IPS-NIHi11 (cell line): ENCODE results near the gene ABCA4.
A peak's percentile ranks its signal among the peaks of the same experiment; 100 is the strongest.

ENCODE experiments used
- DNase-seq: peaks from one replicate; pipeline ENCODE4 v3.0.0; 2012; ENCODE audit warnings: mixed read lengths, low spot score

Gene ABCA4

GRCh38 chr1:94083681-94084080 lies 37.3 kb downstream of the ABCA4 start:
- no peak for DNase-seq

DNA sequence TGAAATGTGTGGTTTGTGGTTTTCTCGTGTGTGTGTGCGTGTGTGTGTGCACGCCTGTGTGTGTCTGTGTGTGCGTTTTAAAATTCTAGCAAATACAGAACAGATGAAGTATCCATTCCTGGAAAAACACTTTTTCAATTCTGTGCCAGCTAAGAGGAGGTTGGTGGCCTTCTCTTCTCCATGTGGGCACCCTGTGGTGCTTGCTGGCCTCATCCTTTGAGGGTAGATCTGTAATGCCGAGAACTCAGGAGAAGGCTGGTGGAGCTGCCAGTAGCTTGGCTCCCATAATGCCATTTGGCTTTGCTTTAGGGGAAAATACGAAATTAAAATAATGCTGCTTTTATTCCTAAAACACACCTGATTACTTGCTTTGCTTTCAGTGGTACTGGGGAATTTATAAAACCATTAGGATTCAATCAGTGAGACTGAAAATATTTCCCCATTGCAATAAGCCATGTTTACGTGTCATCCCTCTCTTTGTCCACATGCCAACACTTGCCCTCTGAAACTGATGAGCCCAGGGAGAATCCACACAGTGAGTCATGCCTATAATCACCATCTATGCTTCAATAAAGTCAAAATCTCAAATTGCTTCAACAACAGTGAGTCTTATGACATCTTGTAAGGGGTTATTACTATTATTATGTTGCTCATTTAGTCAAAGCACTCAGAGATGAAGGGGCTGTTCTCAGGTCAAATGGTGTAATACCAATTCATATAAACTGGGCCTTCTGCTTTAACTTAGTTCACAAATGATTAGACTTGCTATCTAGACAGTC lies 39.2 kb downstream of the ABCA4 start:
- DNase-seq, result no peak

DNA sequence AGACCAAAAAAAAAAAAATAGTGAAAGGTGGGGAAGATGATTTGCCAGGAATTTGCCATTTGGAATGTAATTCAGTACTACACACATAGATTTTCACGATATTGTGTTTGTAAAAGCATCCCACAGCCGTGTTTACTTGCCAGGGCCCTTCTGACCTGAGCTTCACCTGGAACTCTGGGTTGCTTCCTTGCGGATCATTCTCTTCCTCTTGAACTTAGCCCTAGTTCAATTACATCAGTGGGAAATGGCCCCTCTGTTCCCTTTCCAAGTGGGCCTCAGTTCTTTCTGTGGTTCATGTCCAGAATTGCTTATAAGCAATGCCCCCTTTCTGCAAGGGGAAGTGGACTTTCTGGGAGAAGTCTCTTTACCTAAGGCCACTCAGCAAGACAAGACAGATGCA lies 41.0 kb downstream of the ABCA4 start:
- no peak for DNase-seq

DNA sequence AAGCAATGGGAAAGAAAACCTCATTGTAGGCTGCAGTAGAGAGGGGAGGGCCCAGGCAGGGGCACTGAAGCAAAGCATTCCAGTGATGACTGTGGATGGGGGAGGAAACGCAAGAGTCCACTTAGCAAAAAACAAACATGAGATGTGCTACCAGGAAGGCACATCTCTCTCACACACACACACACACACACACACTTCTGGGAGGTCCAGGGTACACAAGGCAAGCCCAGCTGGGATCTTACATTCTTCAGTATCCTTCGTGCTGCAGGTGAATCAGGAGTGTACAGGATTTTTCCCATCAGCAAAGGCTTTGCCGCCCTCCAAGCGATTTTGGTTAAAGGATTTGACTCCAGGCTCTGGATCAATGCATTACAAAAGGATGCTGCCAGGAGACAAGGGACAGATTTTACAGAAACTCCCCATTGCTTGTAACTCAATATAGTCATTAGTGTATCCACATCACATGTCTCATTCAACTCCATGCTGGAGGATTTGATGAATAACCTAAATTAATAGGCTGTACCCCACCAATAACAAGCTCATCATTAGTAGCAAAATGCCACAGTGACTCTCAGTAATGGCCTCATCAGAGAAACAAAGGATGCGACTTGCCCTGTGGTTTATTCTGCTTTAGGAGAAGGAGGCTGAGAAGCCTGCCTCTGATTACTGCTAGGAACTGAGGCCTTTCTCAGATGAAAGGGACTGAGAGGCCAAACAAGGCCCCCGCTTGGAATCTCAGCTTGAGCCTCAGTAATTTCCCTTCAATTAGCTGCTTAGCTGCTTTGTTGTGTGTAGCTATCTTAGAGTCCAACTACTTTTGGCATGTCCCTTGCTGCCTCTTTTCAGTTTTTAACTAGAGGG lies 41.6 kb downstream of the ABCA4 start:
- DNase-seq, result peak; percentile 28

GRCh38 chr1:94072840-94073522 lies 48.0 kb downstream of the ABCA4 start:
- DNase-seq, result no peak

DNA sequence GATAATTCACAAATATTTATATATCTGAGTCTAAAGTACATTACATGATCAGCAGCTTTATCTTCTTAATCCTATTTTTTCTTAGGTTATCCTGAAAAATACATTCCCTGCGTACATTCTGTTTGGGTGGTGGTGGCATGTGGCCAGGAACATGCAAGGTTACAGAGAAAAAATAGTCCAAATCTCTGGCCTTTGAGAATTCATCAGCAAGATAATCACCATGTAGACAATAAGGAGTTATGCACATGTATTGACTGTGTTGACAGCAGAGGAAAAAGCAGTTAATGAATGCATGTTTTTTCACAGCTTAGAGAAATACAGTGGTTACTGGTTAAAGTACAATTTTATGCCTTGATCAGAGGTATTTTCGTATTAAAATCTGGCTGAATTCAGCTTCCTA lies 49.0 kb downstream of the ABCA4 start:
- DNase-seq, result no peak

- DNase-seq, result no peak
Observed at GRCh38 chr1:94071391-94071790, 49.6 kb downstream of the ABCA4 start.

DNA sequence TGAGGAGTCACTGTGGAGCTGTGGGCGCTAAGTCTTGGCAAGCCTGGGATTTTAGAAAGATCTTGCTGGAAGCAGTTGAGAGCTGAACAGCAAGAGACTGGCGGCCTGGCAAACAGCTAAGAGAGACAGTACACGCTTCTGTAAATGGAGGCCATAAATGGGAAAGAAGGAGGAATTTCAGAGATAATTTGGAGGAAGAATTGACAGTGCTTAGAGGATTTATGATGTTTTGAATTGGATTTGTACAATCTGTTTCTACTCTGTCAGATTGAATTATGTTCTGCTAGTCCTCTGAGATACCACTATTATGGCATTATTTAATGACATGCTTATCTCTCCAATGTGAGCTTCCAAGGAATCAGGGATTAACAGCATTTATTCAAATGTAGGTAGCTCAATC lies 50.1 kb downstream of the ABCA4 start:
- no peak for DNase-seq

- DNase-seq, result no peak
Observed at GRCh38 chr1:94069919-94070285, 51.0 kb downstream of the ABCA4 start.

- DNase-seq, result peak; percentile 63
Observed at GRCh38 chr1:94068999-94069918, 51.7 kb downstream of the ABCA4 start.

DNA sequence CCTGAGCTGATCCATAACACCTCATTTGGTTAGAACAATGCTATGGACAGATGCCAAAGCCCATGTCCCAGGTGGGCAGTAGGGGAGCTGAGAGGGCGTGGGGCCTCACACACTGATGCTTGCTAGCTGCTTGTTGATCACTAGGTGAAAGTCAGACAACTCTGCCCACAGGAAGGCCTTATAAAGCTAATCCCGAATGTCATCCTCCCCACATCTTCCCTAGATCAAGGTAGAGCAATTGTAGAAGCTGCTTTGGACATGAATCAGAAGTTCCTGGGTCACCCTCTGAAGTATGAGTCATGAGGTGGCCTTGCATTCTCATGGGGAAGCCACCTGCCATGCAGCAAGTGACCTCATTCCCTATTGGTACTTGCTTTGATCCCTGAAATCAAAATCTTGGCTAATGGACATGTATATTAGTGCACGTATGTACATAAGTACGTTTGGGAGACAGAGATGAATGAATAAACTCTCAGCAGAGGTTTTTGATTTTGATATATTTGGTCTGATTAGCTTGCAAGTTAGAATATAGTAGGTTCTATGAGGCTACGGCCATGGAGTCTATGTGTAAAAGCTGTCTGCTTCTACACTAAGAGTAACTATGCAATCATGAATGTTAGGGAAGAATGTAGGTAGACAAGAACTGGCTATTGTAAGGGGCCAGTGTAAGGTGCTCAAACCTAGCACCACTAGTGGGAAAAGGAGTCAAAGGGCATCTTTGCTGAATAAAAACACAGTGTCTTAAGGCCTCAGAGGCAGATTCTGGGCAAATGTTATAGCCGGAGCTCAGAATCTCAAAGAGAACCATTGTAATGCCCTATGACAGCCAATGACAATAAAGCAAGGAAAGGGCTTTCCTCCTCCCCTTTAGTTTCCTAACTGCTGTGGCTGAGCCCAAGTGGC lies 52.6 kb downstream of the ABCA4 start:
- no peak for DNase-seq

GRCh38 chr1:94067196-94067595 lies 53.8 kb downstream of the ABCA4 start:
- no peak for DNase-seq

GRCh38 chr1:94063379-94063778 lies 57.6 kb downstream of the ABCA4 start:
- peak; percentile 40 for DNase-seq

DNA sequence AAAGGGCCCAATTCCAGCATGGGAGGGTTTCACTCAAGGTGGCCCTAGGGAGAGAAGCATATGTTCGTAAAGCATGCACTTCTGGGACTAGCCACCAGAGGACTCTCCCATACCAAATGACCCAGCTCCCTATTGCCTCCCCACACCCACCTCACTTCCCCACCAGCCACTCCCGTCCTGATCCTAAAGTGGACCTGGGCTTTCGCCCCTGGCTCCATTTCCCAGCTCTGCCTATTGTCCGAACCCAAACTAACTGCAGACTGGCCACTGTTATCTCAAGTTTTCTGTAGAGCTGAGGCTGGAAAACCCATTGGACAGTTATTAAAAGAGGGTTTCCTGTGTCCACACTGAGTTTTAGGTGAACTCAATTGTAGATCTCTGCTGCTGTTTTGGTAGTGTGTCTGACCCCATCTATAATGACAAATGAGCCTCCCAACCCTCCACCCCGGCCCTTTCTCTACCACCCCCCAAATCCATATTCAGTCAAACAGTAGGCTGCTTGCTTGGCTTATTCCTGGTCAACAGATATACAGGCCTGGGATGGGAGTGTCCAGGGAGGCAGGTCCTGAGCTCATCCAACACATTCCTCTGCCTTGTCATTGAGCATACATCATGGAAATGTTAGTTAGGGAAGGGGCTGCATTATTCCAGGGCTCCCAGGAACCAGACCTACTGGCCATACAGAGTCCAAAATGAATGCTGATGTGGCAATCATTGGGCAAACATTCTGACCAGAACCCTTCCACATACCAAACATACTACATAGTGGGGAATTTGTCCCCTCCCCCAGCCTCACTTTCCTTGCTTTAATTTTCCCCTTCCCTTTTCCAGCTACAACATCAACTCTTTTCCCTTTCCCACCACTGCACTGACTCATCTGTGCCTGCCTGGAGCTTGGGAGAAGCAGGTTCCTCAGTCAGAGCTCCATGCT lies 59.2 kb downstream of the ABCA4 start:
- DNase-seq, result peak; percentile 91

DNA sequence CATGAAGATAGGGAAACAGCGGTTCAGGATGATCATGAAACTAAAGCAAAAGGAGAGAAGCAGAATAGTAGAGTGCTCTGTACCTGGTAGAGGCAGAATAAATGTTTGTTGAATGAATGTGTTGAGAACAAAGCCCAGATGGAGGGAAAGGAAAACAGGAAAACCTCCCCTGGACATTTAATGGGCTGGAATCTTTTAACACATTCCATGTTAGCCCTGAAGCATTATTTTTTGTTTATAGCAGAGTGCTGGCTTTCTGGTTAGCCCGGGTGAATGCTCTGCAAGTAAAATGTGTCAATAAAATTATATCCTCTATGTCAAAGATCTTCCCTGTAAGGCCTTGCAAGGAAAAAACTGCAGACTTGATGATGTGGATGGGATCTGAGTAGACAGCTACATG lies 60.2 kb downstream of the ABCA4 start:
- DNase-seq, result no peak

GRCh38 chr1:94058766-94059165 lies 62.2 kb downstream of the ABCA4 start:
- no peak for DNase-seq

- no peak for DNase-seq
Observed at GRCh38 chr1:94056996-94057395, 64.0 kb downstream of the ABCA4 start.

GRCh38 chr1:94056171-94056570 lies 64.8 kb downstream of the ABCA4 start:
- no peak for DNase-seq

GRCh38 chr1:94055459-94056122 lies 65.4 kb downstream of the ABCA4 start:
- no peak for DNase-seq
